ENCODE measurements around the gene TM4SF20.
"Not testable (repeated sequence)": the region's sequence is repeated elsewhere in the genome, so short reads cannot be mapped to it uniquely, and the experiment has no call there.

TM4SF20 gene

GRCh38 chr2:227406177-227407031 is 27.3 kb upstream of the TM4SF20 start:
- H3K9me3 Mint-ChIP-seq: no peaks in the 10 kb centered on the region
- H3K36me3 Mint-ChIP-seq: no peaks in the 10 kb centered on the region
- H3K4me3 Mint-ChIP-seq: no peak overlapping the region
- H3K27me3 Mint-ChIP-seq: no peaks in the 10 kb centered on the region
- H3K4me1 Mint-ChIP-seq: peaks cover 51% of the 10 kb centered on the region
- H3K27ac Mint-ChIP-seq: peak overlapping the region; percentile 18
- ATAC-seq: no peak

GRCh38 chr2:227404585-227405271 is 25.6 kb upstream of the TM4SF20 start:
- Mint-ChIP-seq H3K4me3 (no peak overlapping the region), H3K27me3 (no peaks in the 10 kb centered on the region), H3K9me3 (no peaks in the 10 kb centered on the region), H3K4me1 (peaks cover 47% of the 10 kb centered on the region), H3K36me3 (no peaks in the 10 kb centered on the region), H3K27ac (peak overlapping the region; percentile 18)
- ATAC-seq: peak; percentile 93

DNA sequence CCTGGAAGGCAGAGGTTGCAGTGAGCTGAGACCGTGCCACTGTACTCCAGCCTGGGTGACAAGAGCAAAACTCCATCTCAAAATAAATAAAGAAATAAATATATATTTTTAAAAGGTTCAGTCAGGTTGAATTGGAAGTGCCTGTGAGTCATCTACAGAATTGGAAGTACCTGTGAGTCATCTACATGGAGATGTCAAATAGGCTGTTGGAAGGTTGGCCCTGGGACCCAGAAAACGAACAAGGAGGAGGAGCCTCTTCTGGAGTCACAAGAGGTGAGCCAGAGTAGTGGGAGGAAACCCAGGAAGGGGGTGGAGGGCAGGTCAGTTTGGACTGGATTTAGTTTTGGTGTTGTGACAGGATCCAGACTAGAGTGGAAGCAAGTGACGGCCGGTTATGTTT is 23.9 kb upstream of the TM4SF20 start:
- H3K27me3 Mint-ChIP-seq: no peaks in the 10 kb centered on the region
- H3K27ac Mint-ChIP-seq: peak overlapping the region; percentile 67
- H3K36me3 Mint-ChIP-seq: no peaks in the 10 kb centered on the region
- no peaks in the 10 kb centered on the region for H3K9me3 Mint-ChIP-seq
- H3K4me1 Mint-ChIP-seq: peaks cover 48% of the 10 kb centered on the region
- no peak for ATAC-seq
- H3K4me3 Mint-ChIP-seq: peak overlapping the region; percentile 40

GRCh38 chr2:227402321-227402720 is 23.2 kb upstream of the TM4SF20 start:
- peaks cover 42% of the 10 kb centered on the region for H3K4me1 Mint-ChIP-seq
- ATAC-seq: no peak
- H3K27ac Mint-ChIP-seq: no peak overlapping the region
- no peaks in the 10 kb centered on the region for H3K36me3 Mint-ChIP-seq
- no peaks in the 10 kb centered on the region for H3K27me3 Mint-ChIP-seq
- no peak overlapping the region for H3K4me3 Mint-ChIP-seq
- no peaks in the 10 kb centered on the region for H3K9me3 Mint-ChIP-seq

DNA sequence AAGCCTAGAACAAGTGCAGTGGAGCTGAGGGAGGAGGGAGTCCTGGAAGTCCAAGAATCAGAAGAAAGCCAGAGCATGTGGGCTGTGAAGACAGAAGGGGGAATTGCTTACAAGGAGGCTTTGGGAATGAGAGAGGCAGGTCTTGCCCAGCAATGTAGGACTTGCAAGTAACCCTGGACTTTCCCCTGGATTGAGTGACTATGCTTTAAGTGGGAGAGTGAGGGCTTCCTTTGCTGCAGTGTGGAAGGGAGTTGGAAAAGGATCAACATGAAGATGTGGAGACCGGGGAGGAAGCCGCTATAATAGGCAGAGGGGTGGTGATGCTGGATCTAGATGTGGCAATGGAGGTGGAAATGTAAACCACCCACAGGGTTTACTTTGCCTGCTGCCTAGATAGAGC is 22.4 kb upstream of the TM4SF20 start:
- H3K4me1 Mint-ChIP-seq: peaks cover 36% of the 10 kb centered on the region
- H3K9me3 Mint-ChIP-seq: no peaks in the 10 kb centered on the region
- no peaks in the 10 kb centered on the region for H3K27me3 Mint-ChIP-seq
- H3K27ac Mint-ChIP-seq: no peak overlapping the region
- H3K36me3 Mint-ChIP-seq: no peaks in the 10 kb centered on the region
- no peak for ATAC-seq
- no peak overlapping the region for H3K4me3 Mint-ChIP-seq

GRCh38 chr2:227398684-227399670 is 19.9 kb upstream of the TM4SF20 start:
- Mint-ChIP-seq H3K4me3 (no peak overlapping the region), H3K9me3 (no peaks in the 10 kb centered on the region), H3K36me3 (no peaks in the 10 kb centered on the region), H3K27ac (no peak overlapping the region), H3K4me1 (peaks cover 18% of the 10 kb centered on the region), H3K27me3 (no peaks in the 10 kb centered on the region)
- ATAC-seq: no peak

DNA sequence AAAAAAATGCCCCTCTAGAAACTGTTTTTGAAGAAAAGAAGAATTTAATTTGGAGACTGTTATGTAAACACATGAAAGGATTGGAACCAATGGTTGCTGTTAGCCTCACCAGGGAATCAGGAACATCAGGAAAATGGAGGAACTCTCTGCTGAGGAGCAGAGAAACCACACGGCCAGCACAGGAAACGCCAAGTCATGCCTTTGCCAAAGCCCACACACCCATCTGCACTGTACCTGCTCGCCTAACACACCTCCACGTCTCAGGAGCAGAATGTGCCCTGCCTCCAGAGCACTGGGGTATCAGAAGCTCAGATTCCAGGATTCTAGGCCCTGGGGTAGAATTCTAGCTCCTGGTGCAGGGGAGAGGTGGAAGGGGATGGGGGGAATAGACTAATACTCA is 18.5 kb upstream of the TM4SF20 start:
- Mint-ChIP-seq H3K4me3 (no peak overlapping the region), H3K9me3 (no peaks in the 10 kb centered on the region), H3K36me3 (no peaks in the 10 kb centered on the region), H3K27me3 (no peaks in the 10 kb centered on the region), H3K4me1 (peaks cover 27% of the 10 kb centered on the region), H3K27ac (no peak overlapping the region)
- no peak for ATAC-seq

- Mint-ChIP-seq H3K4me1 (peaks cover 22% of the 10 kb centered on the region), H3K27me3 (no peaks in the 10 kb centered on the region), H3K9me3 (no peaks in the 10 kb centered on the region), H3K4me3 (no peak overlapping the region), H3K27ac (no peak overlapping the region), H3K36me3 (no peaks in the 10 kb centered on the region)
- no peak for ATAC-seq
Measured at GRCh38 chr2:227395556-227395955, 16.4 kb upstream of the TM4SF20 start.

DNA sequence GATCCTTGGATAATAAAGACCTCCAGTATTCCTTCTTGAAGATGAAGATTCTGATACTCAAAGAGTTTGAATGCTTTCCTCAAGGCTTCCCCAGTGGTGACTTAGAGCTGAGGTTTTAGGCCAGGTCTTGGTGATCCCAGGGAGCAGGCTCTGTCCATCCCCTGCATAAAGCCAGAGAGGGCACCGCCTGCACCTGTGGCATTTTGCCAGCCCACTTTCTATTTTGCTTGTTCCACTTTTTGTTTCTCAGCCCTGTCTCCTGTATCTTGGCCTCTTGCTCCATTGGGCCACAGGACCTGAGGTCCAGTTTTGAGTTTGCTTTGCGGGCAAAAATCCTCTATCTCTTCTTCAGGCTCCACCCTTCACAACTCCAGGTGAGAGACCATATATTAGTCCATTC is 15.3 kb upstream of the TM4SF20 start:
- Mint-ChIP-seq H3K27ac (peak overlapping the region; percentile 46), H3K36me3 (no peaks in the 10 kb centered on the region), H3K9me3 (no peaks in the 10 kb centered on the region), H3K4me1 (peaks cover 15% of the 10 kb centered on the region), H3K27me3 (no peaks in the 10 kb centered on the region), H3K4me3 (no peak overlapping the region)
- peak; percentile 24 for ATAC-seq

- H3K4me3 Mint-ChIP-seq: no peak overlapping the region
- H3K36me3 Mint-ChIP-seq: no peaks in the 10 kb centered on the region
- no peaks in the 10 kb centered on the region for H3K9me3 Mint-ChIP-seq
- peaks cover 33% of the 10 kb centered on the region for H3K4me1 Mint-ChIP-seq
- no peak overlapping the region for H3K27ac Mint-ChIP-seq
- no peak for ATAC-seq
- no peaks in the 10 kb centered on the region for H3K27me3 Mint-ChIP-seq
Measured at GRCh38 chr2:227390468-227391256, 11.6 kb upstream of the TM4SF20 start.

DNA sequence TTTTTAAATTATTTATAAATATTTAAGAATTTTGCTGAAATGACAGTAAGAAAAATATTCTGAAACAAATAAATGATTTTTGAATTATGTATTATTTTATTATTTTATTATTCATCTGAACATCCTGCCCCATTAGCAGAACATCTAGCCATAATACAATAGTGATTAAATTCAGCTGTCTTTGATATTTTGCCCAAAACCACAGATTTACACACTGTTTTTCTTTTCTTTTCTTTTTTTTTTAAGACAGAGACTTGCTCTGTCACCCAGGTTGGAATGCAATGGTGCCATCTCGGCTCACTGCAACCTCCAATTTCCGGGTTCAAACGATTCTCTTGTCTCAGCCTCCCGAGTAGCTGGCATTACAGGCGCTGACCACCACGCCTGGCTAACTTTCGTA is 10.6 kb upstream of the TM4SF20 start:
- no peak overlapping the region for H3K27ac Mint-ChIP-seq
- no peaks in the 10 kb centered on the region for H3K36me3 Mint-ChIP-seq
- H3K9me3 Mint-ChIP-seq: no peaks in the 10 kb centered on the region
- ATAC-seq: no peak
- H3K4me1 Mint-ChIP-seq: peaks cover 40% of the 10 kb centered on the region
- H3K4me3 Mint-ChIP-seq: no peak overlapping the region
- no peaks in the 10 kb centered on the region for H3K27me3 Mint-ChIP-seq

DNA sequence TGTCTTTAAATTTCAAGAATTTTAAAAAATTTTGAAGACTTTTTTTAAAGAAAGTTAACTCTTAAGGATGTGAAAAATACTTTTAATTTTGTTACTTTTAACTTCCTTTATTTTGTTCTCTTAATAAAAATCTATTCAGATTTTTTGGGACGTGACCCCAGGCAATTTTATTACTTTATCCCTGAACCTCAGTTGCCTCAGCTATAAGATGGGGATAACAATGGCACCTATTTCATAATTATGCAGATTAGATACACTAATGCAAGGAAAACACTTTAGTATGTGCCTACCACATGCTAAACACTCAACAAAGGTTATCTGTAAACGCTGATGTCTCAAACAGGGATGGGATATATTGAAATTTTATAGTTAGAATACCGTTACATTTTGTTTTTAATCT is 10.1 kb upstream of the TM4SF20 start:
- ATAC-seq: no peak

DNA sequence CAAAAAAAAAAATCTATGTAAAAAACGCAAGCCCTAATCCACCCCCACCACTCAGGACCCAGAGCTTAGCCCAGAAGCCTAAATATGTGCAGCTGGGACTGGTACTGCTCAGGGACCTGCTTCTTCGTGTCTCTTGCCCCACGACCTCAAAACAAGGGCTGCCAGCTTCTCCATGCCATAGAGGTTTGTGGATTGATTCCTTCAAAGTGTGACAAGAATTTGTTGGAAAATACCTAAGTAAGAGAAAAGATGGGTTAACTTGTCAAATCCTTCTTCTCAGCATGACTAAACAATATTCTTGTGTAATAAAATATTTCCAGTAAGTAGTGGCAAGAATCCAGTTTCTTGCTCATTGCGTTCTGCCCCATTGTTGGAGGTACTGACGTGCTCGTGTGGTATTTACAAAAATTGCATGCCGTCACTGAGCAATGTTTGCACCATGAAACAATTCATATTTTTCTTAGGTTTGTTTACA is 9.5 kb upstream of the TM4SF20 start:
- no peaks in the 10 kb centered on the region for H3K27me3 Mint-ChIP-seq

More for the DNA sequence above, 10.1 kb upstream of the TM4SF20 start:
- Mint-ChIP-seq H3K27ac (no peak overlapping the region), H3K4me1 (peaks cover 36% of the 10 kb centered on the region), H3K36me3 (no peaks in the 10 kb centered on the region), H3K27me3 (no peaks in the 10 kb centered on the region), H3K4me3 (no peak overlapping the region), H3K9me3 (no peaks in the 10 kb centered on the region)

GRCh38 chr2:227387583-227387982 is 8.5 kb upstream of the TM4SF20 start, which contains the start of gene SCYGR1:
SCYGR1 (minus strand) TSS chr2:227387949; CDS start chr2:227387949, 0 bp downstream.
- not testable (repeated sequence) for H3K4me3 Mint-ChIP-seq, ATAC-seq, H3K9me3 Mint-ChIP-seq, H3K36me3 Mint-ChIP-seq, H3K27me3 Mint-ChIP-seq
- H3K4me1 Mint-ChIP-seq: peaks cover 26% of the 10 kb centered on the region
- peak within 1 kb of the TSS; percentile 93 for H3K27ac Mint-ChIP-seq

More for the DNA sequence above, 9.5 kb upstream of the TM4SF20 start:
- Mint-ChIP-seq H3K27ac (peak overlapping the region; percentile 93), H3K4me3 (no peak overlapping the region), H3K9me3 (no peaks in the 10 kb centered on the region), H3K4me1 (peaks cover 33% of the 10 kb centered on the region), H3K36me3 (no peaks in the 10 kb centered on the region)
- no peak for ATAC-seq
